D721Med (cell line): ENCODE measurements around the gene CDK5.
"Not testable (repeated sequence)": the region's sequence is repeated elsewhere in the genome, so short reads cannot be mapped to it uniquely, and the experiment has no call there.

Experiments used
- DNase-seq: peaks from one replicate; pipeline ENCODE4 v3.0.0; 2011; ENCODE audit warnings: low spot score; ENCODE audit not compliant: insufficient read length
- FAIRE-seq: peaks from 2 replicates; lab custom pipeline; 2011; peaks lifted over from hg19 to GRCh38; lab: Jason Lieb, UNC
- TF ChIP-seq, protein P1 (sequence below): IDR thresholded peaks from 2 replicates; pipeline ENCODE4 v1.5.1; 2012; ENCODE audit warnings: mild to moderate bottlenecking, control low read depth; ENCODE audit not compliant: insufficient read depth; ENCODE audit errors: missing control alignments

The CDK5 gene

DNA sequence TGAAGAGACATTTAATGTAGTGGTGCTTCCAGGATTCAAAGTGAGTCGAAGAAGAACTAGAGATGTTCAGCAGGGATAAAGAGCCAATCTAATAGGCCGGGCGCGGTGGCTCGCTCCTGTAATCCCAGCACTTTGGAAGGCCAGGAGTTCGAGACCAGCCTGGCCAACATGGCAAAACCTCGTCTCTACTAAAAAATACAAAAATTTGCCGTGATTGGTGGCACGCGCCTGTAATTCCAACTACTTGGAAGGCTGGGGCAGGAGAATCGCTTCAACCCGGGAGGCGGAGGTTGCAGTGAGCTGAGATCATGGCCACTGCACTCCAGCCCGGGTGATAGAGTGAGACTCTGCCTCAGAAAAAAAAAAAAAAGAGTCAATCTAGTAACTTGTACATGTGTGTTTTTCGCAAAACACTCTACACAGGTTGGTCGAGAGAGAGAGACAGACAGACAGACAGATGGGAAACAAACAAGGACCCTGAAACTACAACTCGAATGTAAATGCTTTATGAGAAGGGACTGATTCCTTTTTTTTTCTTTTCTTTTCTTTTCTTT, 28.7 kb downstream of the CDK5 start:
- no peak for DNase-seq
- TF ChIP-seq, protein P1, sequence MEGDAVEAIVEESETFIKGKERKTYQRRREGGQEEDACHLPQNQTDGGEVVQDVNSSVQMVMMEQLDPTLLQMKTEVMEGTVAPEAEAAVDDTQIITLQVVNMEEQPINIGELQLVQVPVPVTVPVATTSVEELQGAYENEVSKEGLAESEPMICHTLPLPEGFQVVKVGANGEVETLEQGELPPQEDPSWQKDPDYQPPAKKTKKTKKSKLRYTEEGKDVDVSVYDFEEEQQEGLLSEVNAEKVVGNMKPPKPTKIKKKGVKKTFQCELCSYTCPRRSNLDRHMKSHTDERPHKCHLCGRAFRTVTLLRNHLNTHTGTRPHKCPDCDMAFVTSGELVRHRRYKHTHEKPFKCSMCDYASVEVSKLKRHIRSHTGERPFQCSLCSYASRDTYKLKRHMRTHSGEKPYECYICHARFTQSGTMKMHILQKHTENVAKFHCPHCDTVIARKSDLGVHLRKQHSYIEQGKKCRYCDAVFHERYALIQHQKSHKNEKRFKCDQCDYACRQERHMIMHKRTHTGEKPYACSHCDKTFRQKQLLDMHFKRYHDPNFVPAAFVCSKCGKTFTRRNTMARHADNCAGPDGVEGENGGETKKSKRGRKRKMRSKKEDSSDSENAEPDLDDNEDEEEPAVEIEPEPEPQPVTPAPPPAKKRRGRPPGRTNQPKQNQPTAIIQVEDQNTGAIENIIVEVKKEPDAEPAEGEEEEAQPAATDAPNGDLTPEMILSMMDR, result no peak
- FAIRE-seq, result no peak

DNA sequence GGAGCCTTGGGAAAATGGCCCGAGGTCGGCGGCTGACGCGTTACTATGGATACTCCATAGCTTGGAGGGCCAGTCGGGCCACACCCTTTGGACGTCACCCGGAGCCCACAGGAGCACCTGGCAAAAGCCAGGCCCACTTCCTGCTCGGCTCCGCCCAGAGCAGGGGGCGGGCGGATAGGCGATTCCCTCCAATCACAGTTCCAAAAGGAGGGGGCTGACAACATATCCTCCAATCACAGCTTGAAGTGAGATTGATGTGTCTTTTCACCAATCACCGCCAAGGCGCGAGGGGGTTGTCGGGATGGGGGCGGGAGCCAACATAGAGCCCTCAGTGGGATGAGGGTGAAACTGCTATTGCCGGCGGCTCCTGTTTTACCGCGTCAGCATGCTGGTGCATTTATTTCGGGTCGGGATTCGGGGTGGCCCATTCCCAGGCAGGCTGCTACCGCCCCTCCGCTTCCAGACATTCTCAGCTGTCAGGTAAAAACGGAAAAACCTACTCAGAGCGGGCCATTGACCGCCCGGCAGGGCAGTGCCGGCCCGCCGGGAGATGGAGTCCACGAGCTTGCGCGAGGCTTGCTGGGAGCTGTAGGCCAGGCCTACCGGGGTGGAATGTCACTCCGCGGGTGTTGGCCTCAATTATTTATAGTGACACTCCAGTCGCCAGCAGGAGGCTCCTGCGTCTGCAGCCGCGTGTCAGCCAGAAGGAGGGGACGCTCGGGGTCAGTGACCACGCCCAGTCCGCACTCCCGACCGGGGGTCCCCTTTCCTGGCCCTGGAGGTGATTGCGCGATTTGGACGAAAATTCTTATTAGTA, 29.4 kb downstream of the CDK5 start, which contains the start of gene ABCB8:
TSS of gene ABCB8 (plus strand) at position 320 of the 817 bp plus-strand sequence. CDS start at position 386, 66 bp downstream.
- TF ChIP-seq, protein P1, result peak; percentile 56
- FAIRE-seq (no peak), DNase-seq (peak; percentile 90)

- FAIRE-seq, DNase-seq: not testable (repeated sequence)
Observed at GRCh38 chr7:151027728-151028130, 30.0 kb downstream of the CDK5 start.

- not testable (repeated sequence) for DNase-seq, FAIRE-seq
Observed at GRCh38 chr7:151026771-151027727, 30.6 kb downstream of the CDK5 start.

DNA sequence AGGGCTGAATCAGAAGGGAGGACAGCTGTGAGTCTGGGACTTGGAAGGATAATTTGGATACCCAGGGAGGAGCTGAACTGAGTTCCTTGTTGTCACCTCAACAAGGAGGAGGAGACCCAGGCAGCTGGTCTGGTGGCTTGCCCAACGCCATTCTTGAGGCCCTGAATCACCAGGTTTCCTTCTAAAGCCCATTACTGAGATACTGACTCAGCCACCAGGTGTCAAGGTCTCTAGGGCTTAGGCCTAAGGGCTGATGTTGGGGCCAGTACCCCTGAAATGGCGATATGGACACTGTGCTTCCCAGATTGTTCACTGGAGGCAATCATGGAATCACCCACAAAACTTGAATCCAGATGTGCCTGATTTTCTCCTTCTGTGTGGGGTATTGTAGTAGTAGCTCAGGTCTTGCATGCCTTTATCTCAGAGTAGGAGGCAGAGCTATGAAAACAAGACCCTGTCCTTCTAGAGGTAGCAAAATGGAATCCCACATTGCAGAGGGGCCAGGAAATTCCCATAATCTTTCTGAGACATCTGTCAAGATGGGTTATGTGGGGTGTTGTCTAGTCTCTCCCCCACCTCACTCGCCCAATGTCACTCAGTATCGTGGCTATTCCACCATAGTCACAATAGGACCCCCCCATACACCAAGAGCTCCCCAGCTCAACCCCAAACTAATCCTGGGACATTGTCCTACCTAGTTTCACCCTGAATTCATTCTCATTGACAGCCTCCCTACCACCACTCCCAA, 31.6 kb downstream of the CDK5 start:
- no peak for FAIRE-seq
- TF ChIP-seq, protein P1, result no peak
- no peak for DNase-seq

- TF ChIP-seq, protein P1, result no peak
- DNase-seq, result no peak
- no peak for FAIRE-seq
Observed at GRCh38 chr7:151024435-151025056, 33.2 kb downstream of the CDK5 start, which contains the start of gene ATG9B. TSS of gene ATG9B (minus strand) at chr7:151024494. CDS start at chr7:151024423, 71 bp downstream.

DNA sequence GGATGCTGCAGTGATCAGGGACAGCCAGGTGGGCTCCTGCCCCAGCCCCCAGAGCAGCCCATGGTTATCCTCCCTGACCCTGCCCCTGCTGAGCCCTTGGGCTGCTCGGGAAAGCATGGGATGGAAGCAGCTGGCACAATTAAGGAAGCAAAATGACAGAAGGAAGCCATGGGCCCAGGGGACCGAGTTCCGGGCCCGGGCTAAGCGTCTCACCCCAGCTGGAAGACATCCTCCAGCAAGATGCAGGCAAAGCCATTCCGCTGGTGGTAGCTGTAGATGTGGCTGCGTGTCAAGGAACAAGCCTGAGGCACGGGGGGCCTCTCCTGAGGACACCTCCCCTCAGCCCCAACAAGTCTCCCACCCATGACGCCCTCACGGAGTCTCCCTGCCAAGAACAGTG, 34.5 kb downstream of the CDK5 start:
- DNase-seq, result no peak
- TF ChIP-seq, protein P1, result no peak
- no peak for FAIRE-seq
